GM21390 (cell line): Measurements from ENCODE around the gene DYNLL1.
"Not testable (repeated sequence)": the region's sequence is repeated elsewhere in the genome, so short reads cannot be mapped to it uniquely, and the experiment has no call there.

ENCODE experiments used
- ATAC-seq: cut with Tn5 transposase; IDR thresholded peaks from one replicate; pipeline ENCODE4 v1.9.1; 2021; ENCODE audit not compliant: unreplicated experiment

DYNLL1 gene

DNA sequence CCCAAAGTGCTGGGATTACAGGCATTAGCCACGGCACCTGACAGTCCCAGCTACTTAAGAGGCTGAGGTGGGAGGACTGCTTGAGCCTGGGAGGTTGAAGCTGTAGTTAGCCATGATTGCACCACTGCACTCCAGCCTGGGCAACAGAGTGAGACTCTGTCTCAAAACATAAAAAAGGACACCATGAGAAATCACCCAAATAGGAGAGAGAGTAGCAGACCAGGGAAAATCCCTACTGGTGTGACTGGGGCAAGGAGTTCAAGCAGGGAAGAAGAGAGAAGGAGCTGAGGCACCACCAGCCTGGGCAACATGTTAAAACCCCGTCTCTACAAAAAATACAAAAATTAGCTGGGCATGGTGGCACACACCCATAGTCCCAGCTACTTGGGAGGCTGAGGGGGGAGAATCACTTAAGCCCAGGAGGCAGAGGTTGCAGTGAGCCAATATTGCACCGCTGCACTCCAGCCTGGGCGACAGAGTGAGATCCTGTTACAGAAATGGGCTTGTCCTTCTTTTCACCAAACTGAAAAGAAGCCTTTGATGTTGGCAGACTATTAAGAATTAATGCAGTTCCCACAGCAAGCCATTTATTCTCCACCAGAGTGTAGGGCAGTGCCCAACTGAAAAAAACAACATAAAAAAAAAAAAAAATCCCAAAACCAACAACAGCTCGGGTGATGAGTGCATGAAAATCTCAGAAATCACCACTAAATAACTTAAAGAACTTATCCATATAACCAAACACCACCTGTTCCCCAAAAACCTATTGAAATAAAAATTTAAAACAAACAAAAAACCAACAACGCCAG lies 21.9 kb upstream of the DYNLL1 start:
- no peak for ATAC-seq

DNA sequence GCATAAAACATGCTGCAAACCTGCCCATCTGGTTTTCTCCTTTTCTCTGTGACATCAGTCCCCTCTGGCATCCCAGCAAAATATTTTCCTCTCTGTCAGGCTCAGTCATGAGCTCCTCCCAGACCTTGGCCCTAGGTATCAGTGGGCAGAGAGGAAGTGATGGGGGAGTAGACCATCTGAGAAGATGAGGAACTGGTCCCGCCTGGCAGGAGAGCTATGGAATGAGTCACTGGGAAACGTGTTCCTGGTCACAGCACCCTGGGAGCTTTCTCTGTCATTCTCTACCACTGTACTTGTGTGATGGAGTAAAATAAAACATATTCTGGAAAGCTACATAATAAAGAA lies 21.3 kb upstream of the DYNLL1 start:
- no peak for ATAC-seq

DNA sequence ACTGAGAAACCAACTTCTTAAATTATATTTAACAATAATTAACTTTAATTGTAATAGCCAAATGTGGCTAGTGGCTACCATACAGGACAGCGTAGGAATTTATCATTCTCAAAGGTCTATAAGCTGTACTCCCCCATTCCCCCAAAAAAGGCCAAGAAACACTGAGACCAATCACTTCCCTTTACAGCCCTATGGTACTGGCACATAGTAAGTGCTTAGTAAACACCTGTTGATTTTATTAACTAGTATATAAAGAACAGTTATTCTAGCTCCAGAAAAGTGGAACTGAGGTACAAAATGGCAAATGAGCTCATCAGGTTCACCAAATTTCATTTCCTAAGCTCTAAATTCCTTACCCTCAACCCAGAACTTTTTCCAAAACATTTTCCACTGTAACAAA lies 20.3 kb upstream of the DYNLL1 start:
- no peak for ATAC-seq

DNA sequence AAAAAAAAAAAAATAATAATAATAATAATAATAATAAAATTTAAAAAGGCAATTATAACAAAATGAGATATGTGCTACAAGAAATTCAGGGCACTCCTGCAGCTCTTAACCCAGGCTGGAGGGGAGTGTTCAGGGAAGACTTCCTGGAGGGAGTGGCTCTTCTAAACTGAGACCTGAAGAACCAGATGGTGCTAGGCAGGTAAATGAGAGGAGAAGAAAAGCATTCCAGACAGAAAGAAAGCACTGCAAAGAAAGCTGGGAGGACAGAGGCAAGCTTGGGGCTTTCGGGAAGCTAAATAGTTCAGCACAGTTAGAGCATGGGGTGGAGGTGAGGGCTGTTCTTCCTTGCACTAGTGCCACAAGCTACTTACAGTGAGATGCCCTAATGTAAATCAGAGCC lies 16.5 kb upstream of the DYNLL1 start:
- no peak for ATAC-seq

DNA sequence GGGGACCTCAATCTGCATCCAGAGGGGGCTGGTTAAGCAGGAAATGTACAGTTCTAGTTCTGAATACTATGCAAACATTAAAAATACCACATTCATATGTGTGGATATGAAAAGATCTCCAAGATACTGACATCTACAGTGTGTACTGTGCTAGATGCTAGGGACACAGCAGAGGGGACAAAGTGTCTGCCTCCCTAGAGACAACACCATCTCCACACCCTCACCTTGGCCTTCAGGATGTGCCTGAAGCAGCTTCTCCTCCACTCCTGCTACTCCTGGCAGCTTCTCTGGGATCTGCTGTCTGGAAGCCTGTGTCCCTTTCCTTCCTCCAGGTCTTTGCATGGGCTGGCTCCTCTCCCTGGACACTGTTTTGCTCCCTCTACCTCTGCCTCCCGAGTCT lies 15.7 kb upstream of the DYNLL1 start:
- no peak for ATAC-seq

DNA sequence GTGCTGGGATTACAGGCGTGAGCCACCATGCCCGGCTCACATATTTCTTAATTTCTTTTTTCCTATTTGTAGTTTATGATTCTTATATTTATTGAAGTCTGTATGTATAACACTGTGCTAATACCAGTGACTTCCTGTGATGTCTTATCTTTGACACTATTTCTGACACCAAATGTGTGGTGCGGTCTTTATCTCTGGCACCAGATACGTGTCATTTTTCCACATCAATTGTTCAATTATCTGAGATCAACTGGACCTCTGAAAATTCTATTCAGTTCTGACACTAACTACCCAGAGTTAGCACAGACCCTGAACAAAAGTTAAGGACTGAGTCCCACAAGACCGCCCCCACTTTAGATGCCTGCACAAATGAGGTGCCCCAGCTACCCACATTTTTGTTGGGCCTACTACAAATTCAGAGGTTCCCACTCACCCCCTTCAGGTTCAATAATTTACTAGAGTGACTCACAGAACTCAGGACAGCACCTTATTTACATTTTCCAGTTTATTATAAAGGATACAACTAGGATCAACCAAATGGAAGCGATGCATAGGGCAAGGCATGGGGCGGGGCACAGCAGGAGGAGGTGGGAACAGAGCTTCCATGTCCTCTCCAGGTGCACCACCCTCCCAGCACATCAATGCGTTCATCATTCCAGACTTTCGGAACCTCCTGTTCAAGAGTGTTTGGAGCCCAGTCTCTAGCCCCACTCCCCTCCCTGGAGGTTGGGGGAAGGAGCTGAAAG lies 14.7 kb upstream of the DYNLL1 start:
- ATAC-seq = no peak

DNA sequence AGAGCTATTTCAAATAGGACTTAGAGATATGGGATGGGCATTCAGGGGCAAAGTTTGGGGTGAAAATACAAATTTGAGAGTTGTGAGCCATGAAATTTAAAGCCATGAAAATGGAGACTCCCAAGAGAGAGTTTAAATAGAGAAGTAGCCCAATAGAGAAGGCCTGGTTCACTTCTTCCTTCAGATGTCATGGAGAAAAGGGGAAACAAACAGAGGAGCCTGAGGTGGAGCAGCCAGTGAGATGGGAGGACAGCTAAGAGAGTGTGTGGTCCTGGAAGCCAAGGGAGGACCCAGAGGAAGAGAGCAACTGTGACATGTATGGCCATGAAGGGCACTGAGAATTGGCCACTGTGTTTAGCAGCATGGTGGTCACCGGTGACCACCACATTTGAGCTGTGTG lies 12.3 kb upstream of the DYNLL1 start:
- no peak for ATAC-seq

DNA sequence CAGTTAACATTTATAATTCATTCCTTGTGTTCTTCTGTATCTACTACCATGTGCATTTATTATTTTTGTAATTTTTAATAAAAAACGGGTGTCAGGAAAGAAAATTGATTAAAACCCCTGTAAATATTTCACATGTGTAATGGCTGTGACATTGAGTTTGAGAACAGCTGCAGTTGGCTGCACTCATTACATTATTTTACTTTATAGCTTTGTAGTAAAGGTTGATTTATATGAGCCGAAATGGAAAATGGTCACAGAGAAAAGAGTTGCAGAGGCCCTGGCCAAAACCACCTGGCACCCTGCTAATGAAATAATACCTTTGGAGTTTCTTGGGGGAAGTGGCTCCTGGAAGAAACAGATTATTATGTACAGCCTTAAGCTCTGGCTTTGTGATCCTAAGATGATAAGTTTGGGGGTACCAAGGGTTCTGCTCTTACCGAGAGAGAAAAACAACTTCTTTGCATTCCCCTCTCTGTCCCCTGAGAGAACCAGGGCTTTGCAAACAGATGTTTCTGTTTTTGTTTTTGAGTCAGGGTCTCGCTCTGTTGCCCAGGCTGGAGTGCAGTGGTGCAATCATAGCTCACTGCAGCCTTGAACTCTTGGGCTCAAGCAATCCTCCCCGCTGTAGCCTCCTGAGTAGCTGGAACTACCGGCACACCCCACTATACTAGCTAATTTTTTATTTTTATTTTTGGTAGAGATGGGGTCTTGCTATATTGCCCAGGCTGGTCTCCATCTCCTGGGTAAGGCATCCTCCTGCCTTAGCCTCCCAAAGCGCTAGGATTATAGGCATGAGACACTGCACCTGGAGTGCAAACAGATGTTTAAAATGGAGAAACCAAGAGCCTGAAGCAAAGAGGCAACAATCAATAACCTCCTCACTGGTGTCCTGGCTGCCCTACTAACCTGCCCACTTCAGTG lies 9.7 kb upstream of the DYNLL1 start:
- ATAC-seq = no peak

DNA sequence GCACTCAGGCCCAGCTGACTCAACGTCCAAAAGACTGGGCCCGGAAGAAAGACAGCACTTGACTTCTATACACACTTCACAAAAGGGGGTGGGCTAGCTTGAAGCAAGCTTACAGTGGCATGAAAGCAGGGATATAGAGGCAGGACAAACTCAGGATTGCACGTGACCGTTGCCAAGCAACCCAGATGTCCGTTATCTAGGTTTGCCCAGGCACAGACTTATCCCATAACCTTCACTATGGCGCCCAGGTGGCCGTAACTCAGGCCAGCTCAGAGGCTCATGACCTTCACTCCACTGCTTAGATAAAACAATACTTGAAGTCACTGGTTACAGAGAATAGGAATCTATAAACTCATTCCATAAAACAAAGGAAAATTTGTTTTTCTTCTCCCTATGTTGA lies 8.4 kb upstream of the DYNLL1 start:
- ATAC-seq = not testable (repeated sequence)

DNA sequence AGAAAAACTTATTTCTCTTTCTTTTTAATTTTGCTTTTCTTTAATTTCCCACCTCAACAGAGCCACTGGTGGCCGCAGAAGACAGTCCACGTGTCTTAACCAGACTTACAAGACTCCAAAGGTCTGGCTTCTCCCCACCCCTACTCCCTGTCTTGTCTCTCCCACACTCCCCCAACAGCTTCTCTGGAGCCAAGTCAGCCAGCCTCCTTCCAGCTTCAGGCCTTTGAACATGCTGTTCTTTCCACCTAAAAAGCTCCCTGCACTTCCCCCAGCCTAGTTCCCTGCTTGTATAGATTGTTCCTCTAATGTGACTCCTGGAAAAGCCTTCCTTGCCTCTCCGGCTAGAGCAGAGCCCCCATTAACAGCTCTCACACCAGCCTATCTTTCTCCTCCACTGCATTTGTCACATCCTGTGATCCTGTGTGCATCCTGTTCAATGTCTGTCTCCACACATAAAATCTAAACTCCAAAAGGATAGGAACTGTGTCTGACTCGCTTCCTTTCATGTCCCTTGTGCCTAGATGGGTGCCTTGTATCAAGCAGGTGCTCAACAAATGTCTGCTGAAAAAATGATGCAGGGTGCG lies 7.8 kb upstream of the DYNLL1 start:
- no peak for ATAC-seq

DNA sequence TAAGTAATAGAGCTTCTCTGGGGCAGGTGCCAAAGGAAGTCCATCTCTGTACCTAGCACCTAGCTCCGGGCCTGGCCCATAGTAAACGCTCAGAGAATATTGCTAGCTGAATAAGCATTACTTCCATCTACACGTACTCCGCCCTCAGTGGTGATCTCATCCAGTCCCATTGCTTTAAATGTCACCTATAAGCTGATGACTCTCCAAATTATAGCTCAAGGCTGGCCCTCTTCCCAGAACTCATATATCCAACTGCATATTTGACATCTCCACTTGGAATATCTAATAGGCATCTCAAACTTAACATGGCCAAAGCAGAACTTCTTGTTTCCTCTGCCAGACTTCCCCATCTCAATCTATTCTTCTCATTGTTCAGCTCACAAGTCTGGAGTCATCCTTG lies 6.9 kb upstream of the DYNLL1 start:
- ATAC-seq = no peak

DNA sequence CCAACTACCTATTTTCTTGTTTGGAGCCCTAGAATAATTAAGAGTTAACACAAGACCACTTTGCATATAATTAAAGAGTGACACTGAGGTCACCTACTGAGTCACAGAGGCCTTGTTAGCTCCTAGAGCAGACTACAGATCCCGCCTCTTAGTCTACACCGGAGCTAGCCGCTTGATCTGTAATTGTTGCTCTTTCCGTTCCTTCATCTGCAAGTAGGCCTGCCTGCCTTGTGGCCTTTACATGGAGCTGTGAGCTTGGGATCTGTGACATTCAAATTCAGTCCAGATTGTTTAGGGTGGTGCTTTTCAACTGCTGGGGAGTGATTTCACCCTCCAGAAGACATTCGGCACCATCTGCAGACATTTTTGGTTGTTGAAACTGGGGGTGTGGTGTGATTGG lies 5.6 kb upstream of the DYNLL1 start:
- ATAC-seq = no peak

DNA sequence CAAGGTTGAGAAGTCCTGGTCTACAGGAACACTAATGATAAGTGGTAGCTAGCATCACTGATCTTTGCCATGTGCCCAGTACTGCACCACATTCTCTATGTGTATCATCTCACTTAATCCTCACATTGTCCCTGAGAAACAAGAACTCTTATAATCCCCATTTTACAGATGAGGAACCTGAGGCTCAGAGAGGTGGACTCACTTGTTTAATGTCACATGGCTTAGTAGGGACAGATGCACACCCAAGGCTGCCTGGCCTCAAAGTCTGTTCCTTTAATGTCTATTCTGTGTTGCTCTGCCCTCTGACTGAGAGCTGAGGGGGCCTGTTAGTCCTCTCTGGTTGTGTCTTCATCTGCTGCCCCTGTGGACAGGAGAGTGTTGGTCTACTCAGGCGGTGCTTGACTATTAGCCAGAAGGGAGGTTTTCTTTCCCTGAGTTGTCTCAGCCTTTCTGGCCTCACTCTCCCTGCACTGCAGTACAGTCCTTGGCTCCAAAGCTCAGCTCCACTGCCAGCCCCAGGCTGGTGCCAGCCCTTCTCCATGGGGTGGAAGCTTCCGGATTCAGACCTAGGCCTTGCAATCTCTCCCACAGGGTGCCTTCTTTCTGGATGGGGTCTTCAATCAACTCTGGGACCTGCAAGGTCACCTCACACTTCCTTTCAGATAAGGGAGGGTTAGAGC lies 4.9 kb upstream of the DYNLL1 start:
- ATAC-seq = no peak

DNA sequence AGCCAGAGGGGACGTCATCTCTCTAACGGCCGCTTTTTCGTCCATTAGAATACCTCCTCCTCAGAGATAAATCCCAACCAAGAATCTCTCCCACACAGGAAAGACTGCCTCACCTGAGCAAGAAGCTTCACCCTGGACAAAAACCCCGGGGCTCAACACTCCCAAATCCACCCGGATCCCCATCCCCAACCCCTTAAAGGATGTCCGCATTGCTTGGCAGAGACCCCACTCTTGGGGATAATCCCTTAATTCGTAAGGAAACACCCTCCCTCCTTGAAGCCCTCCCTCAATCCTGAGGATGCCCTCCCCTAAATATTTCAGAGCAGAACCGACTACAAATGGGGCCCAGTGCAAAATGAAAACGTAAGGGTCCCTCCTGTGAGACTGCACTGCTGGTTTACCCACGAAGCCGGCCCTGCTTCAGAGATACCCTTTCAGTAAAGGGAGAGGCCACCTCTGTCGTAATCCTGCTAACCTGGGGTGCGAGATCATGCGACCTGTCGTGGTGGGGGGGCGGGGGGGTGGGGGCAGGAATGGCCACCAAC lies 655 bp upstream of the DYNLL1 start:
- ATAC-seq = no peak

DNA sequence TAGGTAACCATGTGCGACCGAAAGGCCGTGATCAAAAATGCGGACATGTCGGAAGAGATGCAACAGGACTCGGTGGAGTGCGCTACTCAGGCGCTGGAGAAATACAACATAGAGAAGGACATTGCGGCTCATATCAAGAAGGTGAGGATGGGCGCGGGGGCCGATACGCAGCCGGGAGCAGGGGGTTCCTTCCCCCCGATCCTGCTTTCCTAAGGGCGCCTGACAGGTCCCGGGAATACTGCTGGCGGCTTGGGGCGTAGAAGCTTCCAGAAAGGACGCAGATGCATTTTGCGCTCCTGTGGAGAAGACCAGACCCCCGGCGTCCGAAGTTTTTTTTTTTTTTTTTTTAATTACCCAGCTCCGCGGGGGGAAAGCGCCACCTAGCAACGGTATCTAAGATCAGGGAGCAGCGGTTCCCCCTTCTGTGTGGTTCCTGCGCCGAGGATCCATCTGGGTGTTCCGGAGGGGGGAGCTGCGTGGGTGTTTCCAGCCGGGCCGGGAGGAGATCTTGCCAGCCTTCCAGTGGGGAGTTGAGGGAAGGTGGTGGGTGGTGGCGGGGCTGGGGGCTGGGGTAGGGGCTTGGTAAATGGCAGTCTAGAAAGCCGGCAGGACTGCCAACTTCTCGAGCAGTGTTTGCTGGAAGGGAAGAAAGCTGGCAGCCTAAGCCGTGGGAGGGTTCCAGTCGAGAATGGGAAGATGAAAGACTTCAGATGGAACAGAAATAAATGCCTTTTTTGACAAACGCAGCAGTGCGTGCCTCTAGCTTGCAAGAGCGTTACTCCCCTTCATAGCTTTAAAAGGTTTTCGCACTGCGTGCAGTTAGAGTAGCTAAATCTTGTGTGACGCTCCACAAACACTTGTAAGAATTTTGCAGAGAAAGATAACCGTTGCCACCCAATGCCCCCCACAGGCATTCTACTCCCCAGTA lies 764 bp downstream of the DYNLL1 start:
- ATAC-seq = no peak

DNA sequence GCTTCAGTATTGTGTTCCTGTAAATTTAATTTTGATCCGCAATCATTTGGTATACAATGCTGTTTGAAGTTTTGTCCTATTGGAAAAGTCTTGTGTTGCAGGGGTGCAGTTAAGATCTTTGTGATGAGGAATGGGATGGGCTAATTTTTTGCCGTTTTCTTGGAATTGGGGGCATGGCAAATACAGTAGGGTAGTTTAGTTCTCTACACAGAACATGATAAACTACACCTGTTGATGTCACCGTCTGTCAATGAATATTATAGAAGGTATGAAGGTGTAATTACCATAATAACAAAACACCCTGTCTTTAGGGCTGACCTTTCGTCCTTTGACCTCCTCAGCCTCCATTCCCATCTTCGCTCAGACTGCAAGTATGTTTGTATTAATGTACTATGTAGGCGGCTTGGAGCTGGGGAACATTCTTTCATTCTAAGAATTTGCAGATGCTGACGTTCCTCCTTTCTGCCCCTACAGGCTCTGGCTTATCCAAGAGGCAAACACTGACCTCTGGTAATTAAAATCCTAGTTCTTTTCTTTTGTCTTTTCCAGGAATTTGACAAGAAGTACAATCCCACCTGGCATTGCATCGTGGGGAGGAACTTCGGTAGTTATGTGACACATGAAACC lies 1.7 kb downstream of the DYNLL1 start:
- no peak for ATAC-seq

DNA sequence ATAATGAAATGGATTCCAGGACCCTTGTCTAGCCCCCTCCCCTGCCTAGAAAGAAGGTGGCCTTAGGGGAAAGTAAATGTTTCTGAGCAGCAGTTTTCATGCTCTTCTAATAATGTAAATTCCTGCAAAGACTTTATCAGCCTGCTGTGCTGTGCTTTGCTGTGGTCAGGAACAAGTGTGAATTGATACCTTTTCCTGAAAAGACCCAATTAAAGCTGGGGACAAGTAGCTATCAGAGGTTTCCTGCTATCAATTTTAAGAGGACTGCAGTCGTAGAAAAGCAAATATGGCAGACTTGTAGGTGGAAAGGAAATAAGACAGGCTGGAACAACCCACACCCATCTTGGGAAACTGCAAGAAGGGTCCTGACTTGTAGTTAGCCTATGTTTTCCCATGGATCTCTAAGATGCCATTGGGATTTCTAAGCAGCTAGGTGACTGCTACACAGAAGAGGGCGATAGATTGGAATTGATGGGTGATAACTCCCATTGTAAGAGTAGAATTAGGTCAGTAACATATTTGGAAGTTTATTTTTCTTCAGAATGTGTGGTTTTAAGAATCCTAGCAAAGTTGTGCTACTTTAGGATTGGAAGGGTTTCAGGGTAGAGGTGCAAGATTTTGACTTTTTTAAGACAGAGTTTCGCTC lies 3.1 kb downstream of the DYNLL1 start:
- no peak for ATAC-seq

DNA sequence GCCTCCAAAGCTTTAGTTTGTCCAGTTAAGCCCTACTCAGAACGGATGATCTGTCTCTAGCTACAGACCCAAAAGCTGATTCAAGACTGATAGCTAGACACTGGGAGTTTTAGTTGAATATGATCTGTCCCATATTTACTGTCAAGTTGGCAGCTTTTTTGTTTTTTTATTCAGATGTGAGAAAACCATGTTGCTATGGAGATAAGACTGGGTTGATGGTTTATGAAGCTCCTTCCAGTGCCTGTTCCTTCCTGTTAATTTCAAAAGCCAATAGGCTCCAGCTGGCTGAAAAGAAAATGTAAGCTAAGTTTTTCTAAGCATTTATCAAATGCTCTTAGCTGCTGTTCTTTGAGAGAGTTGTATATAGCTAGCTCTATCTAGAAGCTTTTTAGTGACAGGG lies 4.7 kb downstream of the DYNLL1 start:
- no peak for ATAC-seq
